Liver (tissue), 9 donors: ENCODE data around the gene IGSF3. TPM values are rescaled to one million over a fixed set of nuclear protein-coding genes. Genes with fewer than 3 reads are reported as not detected.

ENCODE experiments used
- DNase-seq: peaks from one replicate; pipeline ENCODE4 v3.0.0-alpha.2; 2017; ENCODE audit warnings: low spot score
- H3K27ac ChIP-seq, 2 donors: one replicate each; pipeline ENCODE4 v1.7.0; 2013; ENCODE audit warnings: inconsistent platforms in 2 of 2, low read length in 2 of 2, control low read depth in 1 of 2, low read depth in 1 of 2, mild to moderate bottlenecking in 1 of 2
- H3K27me3 ChIP-seq, 4 donors: one replicate each; pipeline versions ENCODE4 v1.6.1 to v1.7.0; 2013; ENCODE audit warnings: low read length in 3 of 4, inconsistent platforms in 1 of 4, mild to moderate bottlenecking in 1 of 4, moderate library complexity in 1 of 4; ENCODE audit not compliant: control insufficient read depth in 4 of 4, insufficient read depth in 4 of 4
- H3K36me3 ChIP-seq, 4 donors: one replicate each; pipeline versions ENCODE4 v1.6.1 to v1.7.0; 2013; ENCODE audit warnings: low read length in 3 of 4, mild to moderate bottlenecking in 3 of 4, low read depth in 1 of 4, moderate library complexity in 1 of 4; ENCODE audit not compliant: control insufficient read depth in 4 of 4, insufficient read depth in 3 of 4
- H3K4me1 ChIP-seq, 4 donors: one replicate each; pipeline versions ENCODE4 v1.6.1 to v1.7.0; 2013; ENCODE audit warnings: low read length in 3 of 4, mild to moderate bottlenecking in 3 of 4, moderate library complexity in 1 of 4; ENCODE audit not compliant: control insufficient read depth in 4 of 4, insufficient read depth in 4 of 4
- H3K4me3 ChIP-seq, 3 donors: one replicate each; pipeline versions ENCODE4 v1.6.1 to v1.7.0; 2013; ENCODE audit warnings: low read length in 3 of 3, control low read depth in 1 of 3, low read depth in 1 of 3, mild to moderate bottlenecking in 1 of 3
- H3K9ac ChIP-seq, 2 donors: one replicate each; pipeline ENCODE4 v1.7.0; 2013; ENCODE audit warnings: low read length in 2 of 2, mild to moderate bottlenecking in 2 of 2, moderate library complexity in 2 of 2, control low read depth in 1 of 2, low read depth in 1 of 2
- H3K9me3 ChIP-seq, 4 donors: one replicate each; pipeline versions ENCODE4 v1.6.1 to v1.7.0; 2013; ENCODE audit warnings: low read length in 3 of 4; ENCODE audit not compliant: control insufficient read depth in 4 of 4
- ATF3 ChIP-seq: IDR thresholded peaks from 2 replicates; pipeline ENCODE4 v1.6.1; 2016; ENCODE audit warnings: antibody characterized with exemption
- EGR1 ChIP-seq, 2 donors: IDR thresholded peaks; 2 replicates each; pipeline ENCODE4 v1.6.1; 2016 to 2018; ENCODE audit warnings: antibody characterized with exemption in 2 of 2, low read depth in 2 of 2
- FOXA1 ChIP-seq: IDR thresholded peaks from 2 replicates; pipeline ENCODE4 v1.6.1; 2016; ENCODE audit warnings: antibody characterized with exemption
- FOXA2 ChIP-seq: IDR thresholded peaks from 2 replicates; pipeline ENCODE4 v1.6.1; 2016; ENCODE audit warnings: antibody characterized with exemption
- GABPA ChIP-seq, 2 donors: IDR thresholded peaks in 1 of 2; conservative IDR thresholded peaks in 1 of 2; 2 replicates each; pipeline ENCODE4 v1.6.1; 2016; ENCODE audit warnings: antibody characterized with exemption in 2 of 2, mild to moderate bottlenecking in 1 of 2, moderate library complexity in 1 of 2
- HNF4A ChIP-seq, 2 donors: conservative IDR thresholded peaks; 2 replicates each; pipeline ENCODE4 v1.6.1; 2016; ENCODE audit warnings: antibody characterized with exemption in 2 of 2, mild to moderate bottlenecking in 2 of 2
- HNF4G ChIP-seq: IDR thresholded peaks from 2 replicates; pipeline ENCODE4 v1.6.1; 2016; ENCODE audit warnings: antibody characterized with exemption
- JUND ChIP-seq, 2 donors: IDR thresholded peaks; 2 replicates each; pipeline ENCODE4 v1.6.1; 2016; ENCODE audit warnings: antibody characterized with exemption in 2 of 2
- NR2F2 ChIP-seq: IDR thresholded peaks from 2 replicates; pipeline ENCODE4 v1.6.1; 2016; ENCODE audit warnings: antibody characterized with exemption
- RAD21 ChIP-seq, 2 donors: IDR thresholded peaks; 2 replicates each; pipeline ENCODE4 v1.6.1; 2016; ENCODE audit warnings: antibody characterized with exemption in 2 of 2, mild to moderate bottlenecking in 2 of 2
- REST ChIP-seq: IDR thresholded peaks from 2 replicates; pipeline ENCODE4 v1.6.1; 2016; ENCODE audit warnings: antibody characterized with exemption, mild to moderate bottlenecking
- RXRA ChIP-seq, 2 donors: IDR thresholded peaks; 2 replicates each; pipeline ENCODE4 v1.6.1; 2017 to 2018; ENCODE audit warnings: antibody characterized with exemption in 2 of 2, mild to moderate bottlenecking in 1 of 2
- SP1 ChIP-seq: IDR thresholded peaks from 2 replicates; pipeline ENCODE4 v1.6.1; 2018; ENCODE audit warnings: antibody characterized with exemption, mild to moderate bottlenecking
- TAF1 ChIP-seq: conservative IDR thresholded peaks from 2 replicates; pipeline ENCODE4 v1.6.1; 2016; ENCODE audit warnings: antibody characterized with exemption, mild to moderate bottlenecking
- YY1 ChIP-seq: IDR thresholded peaks from 2 replicates; pipeline ENCODE4 v1.6.1; 2016; ENCODE audit warnings: antibody characterized with exemption, mild to moderate bottlenecking
- WGBS: extraction: QIAGEN DNeasy Blood & Tissue Kit; methylation state at CpG from one replicate; pipeline ENCODE4 v1.1.7; 2013; 5-methylcytosine and 5-hydroxymethylcytosine counted together
- polyA plus RNA-seq, 2 donors: library from polyadenylated mRNA; stranded (reverse) in 1 of 2; unstranded in 1 of 2; fragments of 200-250 nt in 1 of 2; fragments of >200 nt in 1 of 2; fragmentation: Nextera tagmentation in 1 of 2; extraction: Ambion mirVana in 1 of 2; gene quantifications; one replicate each; pipeline versions ENCODE4 v1.2.1 to v1.2.3, GENCODE V29; 2013 to 2015
- total RNA-seq, 2 donors: library from RNA; depleted of rRNA; stranded (reverse); fragments of >200 nt; gene quantifications; one replicate each; pipeline ENCODE4 v1.2.3, GENCODE V29; 2014
- TF ChIP-seq, protein P1 (sequence below): fragments of 150-350 bp; IDR thresholded peaks from 2 replicates; pipeline ENCODE4 v1.5.1; 2017; ENCODE audit warnings: improper control_type of control experiment, low read depth, low read length; ENCODE audit not compliant: missing input control
- TF ChIP-seq, protein P2 (sequence below): IDR thresholded peaks from 2 replicates; pipeline ENCODE4 v1.6.1; 2016; ENCODE audit warnings: antibody characterized with exemption
- TF ChIP-seq, protein P3 (sequence below): IDR thresholded peaks from 2 replicates; pipeline ENCODE4 v1.6.1; 2016; ENCODE audit warnings: antibody characterized with exemption
- donor health status: healthy.
- donor health status: healthy.
- donor health status: healthy.
- donor health status: healthy.
- donor health status: healthy.

The IGSF3 gene
- total and polyA plus RNA-seq, 4 donors: 0.14 to 5.4 (median 0.68) TPM

DNA sequence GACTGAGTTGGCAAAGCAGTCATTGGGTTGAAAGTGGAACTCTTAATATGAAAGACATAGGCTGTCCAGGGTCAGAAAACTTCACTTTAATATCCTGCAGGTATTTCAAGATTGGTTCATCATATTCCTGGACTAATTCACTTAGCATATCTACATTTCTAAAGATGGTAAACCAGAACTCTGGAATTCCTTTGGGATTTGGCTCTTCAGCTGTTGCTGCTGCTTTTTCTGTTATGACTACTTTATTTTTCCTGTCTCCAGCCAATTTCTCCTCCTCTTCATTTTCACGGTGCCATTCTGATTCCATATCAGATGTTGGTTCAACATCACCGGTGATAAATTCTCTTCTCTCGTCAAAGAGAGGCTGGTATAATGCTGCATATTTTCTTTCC, 134.1 kb downstream of the IGSF3 start:
- DNase-seq: no peak
- no peaks in the 10 kb centered on the region for H3K4me1 ChIP-seq
- H3K9ac ChIP-seq: no peak overlapping the region
- H3K27me3 ChIP-seq: no peaks in the 10 kb centered on the region
- no peak overlapping the region for H3K27ac ChIP-seq
- H3K36me3 ChIP-seq: peaks cover 1 to 7% (median 3%) of the 10 kb centered on the region in 4 donors
- 96% methylated on average over 3 of the region's 3 CpGs for WGBS
- no peaks in the 10 kb centered on the region for H3K9me3 ChIP-seq
- H3K4me3 ChIP-seq: no peak overlapping the region
- TF ChIP-seq HNF4G: no peak
- TF ChIP-seq, protein P1, sequence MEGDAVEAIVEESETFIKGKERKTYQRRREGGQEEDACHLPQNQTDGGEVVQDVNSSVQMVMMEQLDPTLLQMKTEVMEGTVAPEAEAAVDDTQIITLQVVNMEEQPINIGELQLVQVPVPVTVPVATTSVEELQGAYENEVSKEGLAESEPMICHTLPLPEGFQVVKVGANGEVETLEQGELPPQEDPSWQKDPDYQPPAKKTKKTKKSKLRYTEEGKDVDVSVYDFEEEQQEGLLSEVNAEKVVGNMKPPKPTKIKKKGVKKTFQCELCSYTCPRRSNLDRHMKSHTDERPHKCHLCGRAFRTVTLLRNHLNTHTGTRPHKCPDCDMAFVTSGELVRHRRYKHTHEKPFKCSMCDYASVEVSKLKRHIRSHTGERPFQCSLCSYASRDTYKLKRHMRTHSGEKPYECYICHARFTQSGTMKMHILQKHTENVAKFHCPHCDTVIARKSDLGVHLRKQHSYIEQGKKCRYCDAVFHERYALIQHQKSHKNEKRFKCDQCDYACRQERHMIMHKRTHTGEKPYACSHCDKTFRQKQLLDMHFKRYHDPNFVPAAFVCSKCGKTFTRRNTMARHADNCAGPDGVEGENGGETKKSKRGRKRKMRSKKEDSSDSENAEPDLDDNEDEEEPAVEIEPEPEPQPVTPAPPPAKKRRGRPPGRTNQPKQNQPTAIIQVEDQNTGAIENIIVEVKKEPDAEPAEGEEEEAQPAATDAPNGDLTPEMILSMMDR: no peak
- TF ChIP-seq FOXA1: no peak
- no peak for TF ChIP-seq RAD21 (IDR thresholded peaks at IDR 0.05)
- TF ChIP-seq HNF4A (conservative IDR thresholded peaks at IDR 0.05): no peak
- TF ChIP-seq, protein P2, sequence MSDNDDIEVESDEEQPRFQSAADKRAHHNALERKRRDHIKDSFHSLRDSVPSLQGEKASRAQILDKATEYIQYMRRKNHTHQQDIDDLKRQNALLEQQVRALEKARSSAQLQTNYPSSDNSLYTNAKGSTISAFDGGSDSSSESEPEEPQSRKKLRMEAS: no peak
- no peak for TF ChIP-seq GABPA (IDR thresholded peaks at IDR 0.05 in 1 of 2, conservative IDR thresholded peaks at IDR 0.05 in 1 of 2)

- Histone ChIP-seq H3K4me1 (no peaks in the 10 kb centered on the region), H3K9ac (no peak overlapping the region), H3K9me3 (no peaks in the 10 kb centered on the region), H3K36me3 (peaks cover 1 to 7% (median 3%) of the 10 kb centered on the region in 4 donors), H3K27ac (no peak overlapping the region), H3K4me3 (no peak overlapping the region), H3K27me3 (no peaks in the 10 kb centered on the region)
- no peak for DNase-seq
- WGBS: 94% methylated on average over 23 of the region's 23 CpGs
- no peak for TF ChIP-seq JUND (IDR thresholded peaks at IDR 0.05)
- TF ChIP-seq FOXA1: no peak
- TF ChIP-seq REST: no peak
- TF ChIP-seq, protein P3, sequence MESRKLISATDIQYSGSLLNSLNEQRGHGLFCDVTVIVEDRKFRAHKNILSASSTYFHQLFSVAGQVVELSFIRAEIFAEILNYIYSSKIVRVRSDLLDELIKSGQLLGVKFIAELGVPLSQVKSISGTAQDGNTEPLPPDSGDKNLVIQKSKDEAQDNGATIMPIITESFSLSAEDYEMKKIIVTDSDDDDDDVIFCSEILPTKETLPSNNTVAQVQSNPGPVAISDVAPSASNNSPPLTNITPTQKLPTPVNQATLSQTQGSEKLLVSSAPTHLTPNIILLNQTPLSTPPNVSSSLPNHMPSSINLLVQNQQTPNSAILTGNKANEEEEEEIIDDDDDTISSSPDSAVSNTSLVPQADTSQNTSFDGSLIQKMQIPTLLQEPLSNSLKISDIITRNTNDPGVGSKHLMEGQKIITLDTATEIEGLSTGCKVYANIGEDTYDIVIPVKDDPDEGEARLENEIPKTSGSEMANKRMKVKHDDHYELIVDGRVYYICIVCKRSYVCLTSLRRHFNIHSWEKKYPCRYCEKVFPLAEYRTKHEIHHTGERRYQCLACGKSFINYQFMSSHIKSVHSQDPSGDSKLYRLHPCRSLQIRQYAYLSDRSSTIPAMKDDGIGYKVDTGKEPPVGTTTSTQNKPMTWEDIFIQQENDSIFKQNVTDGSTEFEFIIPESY: no peak
- TF ChIP-seq FOXA2: no peak
- TF ChIP-seq HNF4A (conservative IDR thresholded peaks at IDR 0.05): no peak
- no peak for TF ChIP-seq HNF4G
- TF ChIP-seq RAD21 (IDR thresholded peaks at IDR 0.05): no peak
- TF ChIP-seq EGR1 (IDR thresholded peaks at IDR 0.05; ENCODE audit: low read depth in 2 of 2): no peak
- no peak for TF ChIP-seq SP1
- no peak for TF ChIP-seq ATF3
- no peak for TF ChIP-seq TAF1
- no peak for TF ChIP-seq YY1
- TF ChIP-seq RXRA (IDR thresholded peaks at IDR 0.05): no peak
- TF ChIP-seq NR2F2: no peak
- TF ChIP-seq GABPA (IDR thresholded peaks at IDR 0.05 in 1 of 2, conservative IDR thresholded peaks at IDR 0.05 in 1 of 2): no peak
- TF ChIP-seq, protein P2: no peak
- TF ChIP-seq, protein P1: no peak
Measured at GRCh38 chr1:116532671-116533428, 134.7 kb downstream of the IGSF3 start.
